Prostate gland (tissue), 2 donors: Measurements from ENCODE around the gene EIF4EBP2. TPM values are rescaled to one million over a fixed set of nuclear protein-coding genes. Genes with fewer than 3 reads are reported as not detected.
A peak's percentile ranks its signal among the peaks of the same experiment; 100 is the strongest.

Experiments
- DNase-seq: peaks from one replicate; pipeline ENCODE4 v3.0.0-alpha.2; 2019; ENCODE audit warnings: low spot score
- H3K27ac ChIP-seq, 2 donors: fragments of 200-600 bp; sonication (generic); 2 replicates each; pipeline ENCODE4 v1.5.1; 2017 to 2019
- H3K27me3 ChIP-seq: fragments of 200-600 bp; sonication (generic); replicated peaks from 2 replicates; pipeline ENCODE4 v1.5.1; 2019; ENCODE audit not compliant: insufficient read depth
- H3K36me3 ChIP-seq, 2 donors: fragments of 200-600 bp; sonication (generic); 1 replicate in 1 of 2; 2 replicates in 1 of 2; pipeline versions ENCODE4 v1.5.1 to v1.8.1; 2017 to 2019
- H3K4me1 ChIP-seq: fragments of 200-600 bp; sonication (generic); replicated peaks from 2 replicates; pipeline ENCODE4 v1.5.1; 2019
- H3K4me3 ChIP-seq, 2 donors: fragments of 200-600 bp; sonication (generic); 2 replicates each; pipeline ENCODE4 v1.5.1; 2017 to 2019
- H3K9me3 ChIP-seq: fragments of 200-600 bp; sonication (generic); 2 replicates; pipeline ENCODE4 v1.5.1; 2017
- CTCF ChIP-seq, 4 experiments: fragments of 200-600 bp in 2 of 4; fragments of 450-650 bp in 2 of 4; sonication (generic) in 2 of 4; IDR thresholded peaks; 1 replicate in 3 of 4; 2 replicates in 1 of 4; pipeline ENCODE4 v1.5.1; 2016 to 2019; ENCODE audit warnings: antibody characterized with exemption in 4 of 4, mild to moderate bottlenecking in 2 of 4, moderate library complexity in 2 of 4
- POLR2A ChIP-seq: fragments of 450-650 bp; IDR thresholded peaks from one replicate; pipeline ENCODE4 v1.6.1; 2016; ENCODE audit warnings: antibody characterized with exemption, mild to moderate bottlenecking
- POLR2AphosphoS5 ChIP-seq: sonication (generic); formaldehyde crosslinking; IDR thresholded peaks from one replicate; pipeline ENCODE4 v1.6.1; 2017; ENCODE audit warnings: antibody characterized with exemption
- WGBS: methylation state at CpG from one replicate; pipeline ENCODE4 v1.1.5; 2018; 5-methylcytosine and 5-hydroxymethylcytosine counted together
- intact Hi-C: fragments of 100-400 bp; cut with DNase I; formaldehyde crosslinking; loops from one replicate; pipeline ENCODE4 v1.14.2; 2022
- total RNA-seq, 2 donors: library from RNA; depleted of rRNA; stranded (reverse); fragments of >200 nt; gene quantifications; one replicate each; pipeline ENCODE4 v1.1.0, GENCODE V29; 2016

Gene EIF4EBP2
- total RNA-seq, 2 donors from 2014 or later = 40.1 to 63.3 TPM

GRCh38 chr10:70405037-70405824 is 1.3 kb downstream of the EIF4EBP2 start:
- no peaks in the 10 kb centered on the region for H3K4me1 ChIP-seq

GRCh38 chr10:70409772-70410171 is 5.8 kb downstream of the EIF4EBP2 start:
- intact Hi-C loops = no loop called here
- Histone ChIP-seq H3K4me3 (no peak overlapping the region), H3K4me1 (no peaks in the 10 kb centered on the region), H3K36me3 (no peaks in the 10 kb centered on the region), H3K27ac (no peak overlapping the region), H3K9me3 (no peaks in the 10 kb centered on the region), H3K27me3 (no peaks in the 10 kb centered on the region)
- 97% methylated on average over 3 of the region's 3 CpGs for WGBS
- TF ChIP-seq CTCF (IDR thresholded peaks at IDR 0.05) = no peak
- TF ChIP-seq POLR2A = no peak
- TF ChIP-seq POLR2AphosphoS5 = no peak
- DNase-seq = no peak

More at GRCh38 chr10:70405037-70405824, 1.3 kb downstream of the EIF4EBP2 start:
- peak overlapping the region; percentile 64 to 75 for H3K4me3 ChIP-seq
- H3K27me3 ChIP-seq = no peaks in the 10 kb centered on the region
- 1% methylated on average over 18 of the region's 18 CpGs for WGBS
- peak overlapping the region; percentile 90 to 94 for H3K27ac ChIP-seq
- DNase-seq = peak; percentile 90
- TF ChIP-seq POLR2A = peak; percentile 84
- TF ChIP-seq CTCF (IDR thresholded peaks at IDR 0.05) = no peak
- TF ChIP-seq POLR2AphosphoS5 = peak; percentile 97
- intact Hi-C loops = no loop called here
- no peaks in the 10 kb centered on the region for H3K36me3 ChIP-seq
- no peaks in the 10 kb centered on the region for H3K9me3 ChIP-seq

- 22% methylated on average over 1 of the region's 1 CpG for WGBS
- TF ChIP-seq POLR2A (no peak), POLR2AphosphoS5 (no peak), CTCF (IDR thresholded peaks at IDR 0.05) (no peak)
- Histone ChIP-seq H3K4me1 (no peaks in the 10 kb centered on the region), H3K9me3 (no peaks in the 10 kb centered on the region), H3K27me3 (no peaks in the 10 kb centered on the region), H3K4me3 (no peak overlapping the region), H3K36me3 (no peaks in the 10 kb centered on the region), H3K27ac (no peak overlapping the region)
- intact Hi-C loops = no loop called here
- no peak for DNase-seq
Measured at GRCh38 chr10:70410608-70411007, 6.7 kb downstream of the EIF4EBP2 start.

- Histone ChIP-seq H3K27me3 (no peaks in the 10 kb centered on the region), H3K4me3 (no peak overlapping the region), H3K27ac (no peak overlapping the region), H3K4me1 (no peaks in the 10 kb centered on the region), H3K9me3 (no peaks in the 10 kb centered on the region), H3K36me3 (no peaks in the 10 kb centered on the region)
- intact Hi-C loops = no loop called here
- TF ChIP-seq POLR2AphosphoS5 = no peak
- no peak for TF ChIP-seq POLR2A
- TF ChIP-seq CTCF (IDR thresholded peaks at IDR 0.05) = no peak
- no peak for DNase-seq
- 54% methylated on average over 4 of the region's 4 CpGs for WGBS
Measured at GRCh38 chr10:70412356-70412755, 8.4 kb downstream of the EIF4EBP2 start.

GRCh38 chr10:70417568-70417967 is 13.6 kb downstream of the EIF4EBP2 start:
- Histone ChIP-seq H3K36me3 (no peaks in the 10 kb centered on the region), H3K27ac (no peak overlapping the region), H3K4me3 (no peak overlapping the region), H3K27me3 (no peaks in the 10 kb centered on the region), H3K9me3 (no peaks in the 10 kb centered on the region), H3K4me1 (no peaks in the 10 kb centered on the region)
- no peak for DNase-seq
- WGBS = 100% methylated on average over 1 of the region's 1 CpG
- intact Hi-C loops = no loop called here
- TF ChIP-seq POLR2A = no peak
- TF ChIP-seq CTCF (IDR thresholded peaks at IDR 0.05) = no peak
- no peak for TF ChIP-seq POLR2AphosphoS5
